Progenitor cell of endocrine pancreas (in vitro differentiated cells): Measurements from ENCODE around the gene SNTB2. TPM values are rescaled to one million over a fixed set of nuclear protein-coding genes. Genes with fewer than 3 reads are reported as not detected.
A peak's percentile ranks its signal among the peaks of the same experiment; 100 is the strongest.

Experiments
- DNase-seq: peaks from one replicate; pipeline ENCODE4 v3.0.0; 2021; ENCODE audit warnings: low spot score; ENCODE audit not compliant: unreplicated experiment
- H3K27ac Mint-ChIP-seq: 2 replicates; pipeline ENCODE4 v1.8.0; 2021; ENCODE audit warnings: mild to moderate bottlenecking, moderate library complexity, mixed read lengths
- H3K27me3 Mint-ChIP-seq: 2 replicates; pipeline ENCODE4 v1.8.0; 2021; ENCODE audit warnings: mixed read lengths
- H3K36me3 Mint-ChIP-seq: 2 replicates; pipeline ENCODE4 v1.8.0; 2022; ENCODE audit warnings: mixed read lengths; ENCODE audit not compliant: insufficient read depth
- H3K4me1 Mint-ChIP-seq: 2 replicates; pipeline ENCODE4 v1.8.0; 2021; ENCODE audit warnings: low read depth, mixed read lengths
- H3K4me3 Mint-ChIP-seq: 2 replicates; pipeline ENCODE4 v1.8.0; 2021; ENCODE audit warnings: low read depth, mild to moderate bottlenecking, moderate library complexity, mixed read lengths
- H3K9me3 Mint-ChIP-seq: 2 replicates; pipeline ENCODE4 v1.8.0; 2021; ENCODE audit warnings: low read depth, mixed read lengths
- total RNA-seq: library from RNA; stranded (reverse); gene quantifications from 2 replicates; pipeline ENCODE4 v1.2.1, GENCODE V29; 2021
- TF ChIP-seq, protein P1 (sequence below): fragments of 200-600 bp; sonication (generic); IDR thresholded peaks from one replicate; pipeline ENCODE4 v1.5.0; 2021; ENCODE audit warnings: antibody characterized with exemption, mild to moderate bottlenecking; ENCODE audit not compliant: unreplicated experiment

SNTB2 gene
- total RNA-seq, 1 donor from 2014 or later: 40.9 TPM

GRCh38 chr16:69240331-69240730 lies 53.4 kb downstream of the SNTB2 start:
- H3K36me3 Mint-ChIP-seq: peaks cover 3% of the 10 kb centered on the region
- H3K27ac Mint-ChIP-seq: no peak overlapping the region
- H3K27me3 Mint-ChIP-seq: no peaks in the 10 kb centered on the region
- no peaks in the 10 kb centered on the region for H3K9me3 Mint-ChIP-seq
- TF ChIP-seq, protein P1, sequence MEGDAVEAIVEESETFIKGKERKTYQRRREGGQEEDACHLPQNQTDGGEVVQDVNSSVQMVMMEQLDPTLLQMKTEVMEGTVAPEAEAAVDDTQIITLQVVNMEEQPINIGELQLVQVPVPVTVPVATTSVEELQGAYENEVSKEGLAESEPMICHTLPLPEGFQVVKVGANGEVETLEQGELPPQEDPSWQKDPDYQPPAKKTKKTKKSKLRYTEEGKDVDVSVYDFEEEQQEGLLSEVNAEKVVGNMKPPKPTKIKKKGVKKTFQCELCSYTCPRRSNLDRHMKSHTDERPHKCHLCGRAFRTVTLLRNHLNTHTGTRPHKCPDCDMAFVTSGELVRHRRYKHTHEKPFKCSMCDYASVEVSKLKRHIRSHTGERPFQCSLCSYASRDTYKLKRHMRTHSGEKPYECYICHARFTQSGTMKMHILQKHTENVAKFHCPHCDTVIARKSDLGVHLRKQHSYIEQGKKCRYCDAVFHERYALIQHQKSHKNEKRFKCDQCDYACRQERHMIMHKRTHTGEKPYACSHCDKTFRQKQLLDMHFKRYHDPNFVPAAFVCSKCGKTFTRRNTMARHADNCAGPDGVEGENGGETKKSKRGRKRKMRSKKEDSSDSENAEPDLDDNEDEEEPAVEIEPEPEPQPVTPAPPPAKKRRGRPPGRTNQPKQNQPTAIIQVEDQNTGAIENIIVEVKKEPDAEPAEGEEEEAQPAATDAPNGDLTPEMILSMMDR: no peak
- no peak for DNase-seq
- peaks cover 4% of the 10 kb centered on the region for H3K4me1 Mint-ChIP-seq
- no peak overlapping the region for H3K4me3 Mint-ChIP-seq

DNA sequence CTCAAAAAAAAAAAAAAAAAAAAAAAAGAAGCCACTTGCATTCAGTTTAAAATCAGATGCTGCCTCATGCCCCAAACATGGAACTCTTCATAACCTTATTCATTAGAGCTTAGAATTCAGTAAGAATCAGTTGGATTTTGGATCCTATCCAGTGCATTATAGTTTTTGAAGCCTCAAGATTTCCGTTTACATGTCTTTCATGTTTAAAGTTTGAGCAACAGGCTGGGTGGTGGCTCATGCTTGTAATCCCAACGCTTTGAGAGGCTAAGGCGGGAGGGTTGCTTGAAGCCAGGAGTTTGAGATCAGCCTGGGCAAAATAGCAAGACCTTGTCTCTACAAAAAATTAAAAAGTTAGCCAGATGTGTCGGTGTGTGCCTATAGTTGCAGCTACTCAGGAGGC lies 55.0 kb downstream of the SNTB2 start:
- H3K27me3 Mint-ChIP-seq: no peaks in the 10 kb centered on the region
- peaks cover 8% of the 10 kb centered on the region for H3K36me3 Mint-ChIP-seq
- DNase-seq: no peak
- H3K4me1 Mint-ChIP-seq: peaks cover 4% of the 10 kb centered on the region
- no peak overlapping the region for H3K4me3 Mint-ChIP-seq
- TF ChIP-seq, protein P1: no peak
- H3K9me3 Mint-ChIP-seq: no peaks in the 10 kb centered on the region
- H3K27ac Mint-ChIP-seq: no peak overlapping the region

DNA sequence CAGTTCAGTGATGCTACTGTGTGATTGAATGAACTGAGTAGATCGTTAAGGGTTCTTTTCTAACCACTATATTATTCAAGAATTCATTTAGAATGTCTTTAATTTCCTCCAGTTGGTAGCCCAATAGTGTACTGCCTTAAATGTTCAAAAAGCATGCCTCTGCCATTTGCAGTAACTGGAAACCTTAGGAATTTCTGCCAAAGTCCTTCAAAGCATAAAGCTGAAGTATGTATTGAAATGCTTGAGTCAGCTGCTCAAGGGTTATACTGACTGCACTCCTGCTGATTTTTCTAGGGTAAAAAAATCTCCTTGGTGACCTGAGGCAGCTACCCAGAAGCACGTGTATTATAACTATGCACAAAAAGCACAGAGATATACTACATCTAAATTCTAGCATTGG lies 56.5 kb downstream of the SNTB2 start:
- Mint-ChIP-seq H3K4me3 (no peak overlapping the region), H3K9me3 (no peaks in the 10 kb centered on the region), H3K27ac (no peak overlapping the region), H3K27me3 (no peaks in the 10 kb centered on the region), H3K36me3 (peaks cover 9% of the 10 kb centered on the region), H3K4me1 (peaks cover 4% of the 10 kb centered on the region)
- DNase-seq: no peak
- TF ChIP-seq, protein P1: no peak

DNA sequence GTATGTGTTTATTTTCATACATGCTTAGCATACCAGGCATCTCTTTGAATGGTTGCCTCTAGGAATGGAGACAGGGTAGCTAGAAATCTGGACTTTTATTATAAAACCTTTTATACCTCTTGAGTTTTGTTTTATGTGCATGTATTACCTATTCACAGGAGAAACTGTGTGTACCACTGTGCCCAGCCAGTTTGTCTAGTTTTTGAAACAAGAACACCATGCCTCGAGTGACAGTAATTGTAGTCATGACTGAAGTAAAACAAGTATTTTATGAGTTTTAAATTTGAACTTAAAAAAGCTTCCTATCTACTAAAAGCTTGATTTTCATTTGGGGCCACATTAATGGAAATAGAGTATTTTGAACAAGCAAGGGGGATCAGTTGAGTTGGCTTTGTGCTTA lies 57.4 kb downstream of the SNTB2 start:
- no peak for DNase-seq
- Mint-ChIP-seq H3K4me1 (peaks cover 4% of the 10 kb centered on the region), H3K27ac (peak overlapping the region; percentile 30), H3K27me3 (no peaks in the 10 kb centered on the region), H3K36me3 (peaks cover 12% of the 10 kb centered on the region), H3K9me3 (no peaks in the 10 kb centered on the region), H3K4me3 (no peak overlapping the region)
- TF ChIP-seq, protein P1: no peak

- no peaks in the 10 kb centered on the region for H3K9me3 Mint-ChIP-seq
- no peak for DNase-seq
- H3K4me1 Mint-ChIP-seq: no peaks in the 10 kb centered on the region
- TF ChIP-seq, protein P1: no peak
- H3K27ac Mint-ChIP-seq: no peak overlapping the region
- H3K4me3 Mint-ChIP-seq: no peak overlapping the region
- no peaks in the 10 kb centered on the region for H3K27me3 Mint-ChIP-seq
- H3K36me3 Mint-ChIP-seq: peaks cover 18% of the 10 kb centered on the region
Measured at GRCh38 chr16:69250081-69250480, 63.1 kb downstream of the SNTB2 start.
